Liver (tissue), 9 donors: ENCODE results near the gene CDH24. TPM values are rescaled to one million over a fixed set of nuclear protein-coding genes. Genes with fewer than 3 reads are reported as not detected.

Experiments
- DNase-seq: peaks from one replicate; pipeline ENCODE4 v3.0.0-alpha.2; 2017; ENCODE audit warnings: low spot score
- H3K27ac ChIP-seq, 2 donors: one replicate each; pipeline ENCODE4 v1.7.0; 2013; ENCODE audit warnings: inconsistent platforms in 2 of 2, low read length in 2 of 2, control low read depth in 1 of 2, low read depth in 1 of 2, mild to moderate bottlenecking in 1 of 2
- H3K27me3 ChIP-seq, 4 donors: one replicate each; pipeline versions ENCODE4 v1.6.1 to v1.7.0; 2013; ENCODE audit warnings: low read length in 3 of 4, inconsistent platforms in 1 of 4, mild to moderate bottlenecking in 1 of 4, moderate library complexity in 1 of 4; ENCODE audit not compliant: control insufficient read depth in 4 of 4, insufficient read depth in 4 of 4
- H3K36me3 ChIP-seq, 4 donors: one replicate each; pipeline versions ENCODE4 v1.6.1 to v1.7.0; 2013; ENCODE audit warnings: low read length in 3 of 4, mild to moderate bottlenecking in 3 of 4, low read depth in 1 of 4, moderate library complexity in 1 of 4; ENCODE audit not compliant: control insufficient read depth in 4 of 4, insufficient read depth in 3 of 4
- H3K4me1 ChIP-seq, 4 donors: one replicate each; pipeline versions ENCODE4 v1.6.1 to v1.7.0; 2013; ENCODE audit warnings: low read length in 3 of 4, mild to moderate bottlenecking in 3 of 4, moderate library complexity in 1 of 4; ENCODE audit not compliant: control insufficient read depth in 4 of 4, insufficient read depth in 4 of 4
- H3K4me3 ChIP-seq, 3 donors: one replicate each; pipeline versions ENCODE4 v1.6.1 to v1.7.0; 2013; ENCODE audit warnings: low read length in 3 of 3, control low read depth in 1 of 3, low read depth in 1 of 3, mild to moderate bottlenecking in 1 of 3
- H3K9ac ChIP-seq, 2 donors: one replicate each; pipeline ENCODE4 v1.7.0; 2013; ENCODE audit warnings: low read length in 2 of 2, mild to moderate bottlenecking in 2 of 2, moderate library complexity in 2 of 2, control low read depth in 1 of 2, low read depth in 1 of 2
- H3K9me3 ChIP-seq, 4 donors: one replicate each; pipeline versions ENCODE4 v1.6.1 to v1.7.0; 2013; ENCODE audit warnings: low read length in 3 of 4; ENCODE audit not compliant: control insufficient read depth in 4 of 4
- ATF3 ChIP-seq: IDR thresholded peaks from 2 replicates; pipeline ENCODE4 v1.6.1; 2016; ENCODE audit warnings: antibody characterized with exemption
- CTCF ChIP-seq: fragments of 150-350 bp; IDR thresholded peaks from 2 replicates; pipeline ENCODE4 v1.5.1; 2017; ENCODE audit warnings: improper control_type of control experiment, low read depth, low read length; ENCODE audit not compliant: missing input control
- EGR1 ChIP-seq, 2 donors: IDR thresholded peaks; 2 replicates each; pipeline ENCODE4 v1.6.1; 2016 to 2018; ENCODE audit warnings: antibody characterized with exemption in 2 of 2, low read depth in 2 of 2
- FOXA1 ChIP-seq: IDR thresholded peaks from 2 replicates; pipeline ENCODE4 v1.6.1; 2016; ENCODE audit warnings: antibody characterized with exemption
- FOXA2 ChIP-seq: IDR thresholded peaks from 2 replicates; pipeline ENCODE4 v1.6.1; 2016; ENCODE audit warnings: antibody characterized with exemption
- HNF4A ChIP-seq, 2 donors: conservative IDR thresholded peaks; 2 replicates each; pipeline ENCODE4 v1.6.1; 2016; ENCODE audit warnings: antibody characterized with exemption in 2 of 2, mild to moderate bottlenecking in 2 of 2
- HNF4G ChIP-seq: IDR thresholded peaks from 2 replicates; pipeline ENCODE4 v1.6.1; 2016; ENCODE audit warnings: antibody characterized with exemption
- JUND ChIP-seq, 2 donors: IDR thresholded peaks; 2 replicates each; pipeline ENCODE4 v1.6.1; 2016; ENCODE audit warnings: antibody characterized with exemption in 2 of 2
- NR2F2 ChIP-seq: IDR thresholded peaks from 2 replicates; pipeline ENCODE4 v1.6.1; 2016; ENCODE audit warnings: antibody characterized with exemption
- REST ChIP-seq: IDR thresholded peaks from 2 replicates; pipeline ENCODE4 v1.6.1; 2016; ENCODE audit warnings: antibody characterized with exemption, mild to moderate bottlenecking
- RXRA ChIP-seq, 2 donors: IDR thresholded peaks; 2 replicates each; pipeline ENCODE4 v1.6.1; 2017 to 2018; ENCODE audit warnings: antibody characterized with exemption in 2 of 2, mild to moderate bottlenecking in 1 of 2
- SP1 ChIP-seq: IDR thresholded peaks from 2 replicates; pipeline ENCODE4 v1.6.1; 2018; ENCODE audit warnings: antibody characterized with exemption, mild to moderate bottlenecking
- YY1 ChIP-seq: IDR thresholded peaks from 2 replicates; pipeline ENCODE4 v1.6.1; 2016; ENCODE audit warnings: antibody characterized with exemption, mild to moderate bottlenecking
- ZBTB33 ChIP-seq: IDR thresholded peaks from 2 replicates; pipeline ENCODE4 v1.6.1; 2016; ENCODE audit warnings: antibody characterized with exemption
- WGBS: extraction: QIAGEN DNeasy Blood & Tissue Kit; methylation state at CpG from one replicate; pipeline ENCODE4 v1.1.7; 2013; 5-methylcytosine and 5-hydroxymethylcytosine counted together
- polyA plus RNA-seq, 2 donors: library from polyadenylated mRNA; stranded (reverse) in 1 of 2; unstranded in 1 of 2; fragments of 200-250 nt in 1 of 2; fragments of >200 nt in 1 of 2; fragmentation: Nextera tagmentation in 1 of 2; extraction: Ambion mirVana in 1 of 2; gene quantifications; one replicate each; pipeline versions ENCODE4 v1.2.1 to v1.2.3, GENCODE V29; 2013 to 2015
- total RNA-seq, 2 donors: library from RNA; depleted of rRNA; stranded (reverse); fragments of >200 nt; gene quantifications; one replicate each; pipeline ENCODE4 v1.2.3, GENCODE V29; 2014
- donor health status: healthy.
- donor health status: healthy.
- donor health status: healthy.
- donor health status: healthy.
- donor health status: healthy.

CDH24 gene
- total and polyA plus RNA-seq, 4 donors, result 0.23 to 0.50 (median 0.38) TPM; not detected in 1

- H3K9me3 ChIP-seq, result no peaks in the 10 kb centered on the region
- TF ChIP-seq FOXA2 (no peak), NR2F2 (no peak), FOXA1 (no peak), CTCF (no peak), HNF4G (no peak), SP1 (no peak), ZBTB33 (no peak), REST (no peak)
- WGBS, result 85% methylated on average over 4 of the region's 4 CpGs
- peaks cover 0 to 14% (median 8%) of the 10 kb centered on the region in 4 donors for H3K4me1 ChIP-seq
- no peaks in the 10 kb centered on the region for H3K27me3 ChIP-seq
- no peak overlapping the region for H3K9ac ChIP-seq
- H3K27ac ChIP-seq, result no peak overlapping the region
- H3K4me3 ChIP-seq, result no peak overlapping the region
- peaks cover 14 to 54% (median 41%) of the 10 kb centered on the region in 4 donors for H3K36me3 ChIP-seq
- DNase-seq, result no peak
These were observed 32.9 kb upstream of the CDH24 start for GRCh38 chr14:23090254-23090636.

- H3K27me3 ChIP-seq, result no peaks in the 10 kb centered on the region
- WGBS, result 91% methylated on average over 12 of the region's 12 CpGs
- no peak overlapping the region for H3K9ac ChIP-seq
- peaks cover 0 to 14% (median 8%) of the 10 kb centered on the region in 4 donors for H3K4me1 ChIP-seq
- H3K27ac ChIP-seq, result no peak overlapping the region
- no peak overlapping the region for H3K4me3 ChIP-seq
- no peak for DNase-seq
- peaks cover 17 to 56% (median 44%) of the 10 kb centered on the region in 4 donors for H3K36me3 ChIP-seq
- no peaks in the 10 kb centered on the region for H3K9me3 ChIP-seq
- TF ChIP-seq HNF4A (conservative IDR thresholded peaks at IDR 0.05) (no peak), REST (no peak), ZBTB33 (no peak), ATF3 (no peak), SP1 (no peak), NR2F2 (no peak), EGR1 (IDR thresholded peaks at IDR 0.05; ENCODE audit: low read depth in 2 of 2) (no peak), JUND (IDR thresholded peaks at IDR 0.05) (no peak), FOXA2 (no peak), CTCF (no peak), HNF4G (no peak), FOXA1 (no peak), YY1 (no peak), RXRA (IDR thresholded peaks at IDR 0.05) (no peak)
These were observed 32.4 kb upstream of the CDH24 start for GRCh38 chr14:23089498-23090253.
